IgD-negative memory B cell (primary cell): ENCODE results near the gene SPTBN1. TPM values are rescaled to one million over a fixed set of nuclear protein-coding genes. Genes with fewer than 3 reads are reported as not detected.

Experiments used
- H3K27ac Mint-ChIP-seq, 3 donors: one replicate each; pipeline ENCODE4 v1.8.0; 2020 to 2022; ENCODE audit warnings: mild to moderate bottlenecking in 3 of 3, mixed read lengths in 3 of 3, moderate library complexity in 1 of 3
- H3K27me3 Mint-ChIP-seq: one replicate; pipeline ENCODE4 v1.8.0; 2021; ENCODE audit warnings: mixed read lengths
- H3K36me3 Mint-ChIP-seq: one replicate; pipeline ENCODE4 v1.8.0; 2020; ENCODE audit warnings: mild to moderate bottlenecking, mixed read lengths
- H3K4me1 Mint-ChIP-seq, 3 donors: one replicate each; pipeline ENCODE4 v1.8.0; 2020 to 2022; ENCODE audit warnings: mixed read lengths in 3 of 3, mild to moderate bottlenecking in 1 of 3
- H3K4me3 Mint-ChIP-seq, 4 donors: one replicate each; pipeline ENCODE4 v1.8.0; 2020 to 2022; ENCODE audit warnings: mild to moderate bottlenecking in 4 of 4, mixed read lengths in 4 of 4, moderate library complexity in 3 of 4
- H3K9me3 Mint-ChIP-seq, 3 donors: one replicate each; pipeline ENCODE4 v1.8.0; 2020 to 2021; ENCODE audit warnings: mixed read lengths in 3 of 3, mild to moderate bottlenecking in 1 of 3
- polyA plus RNA-seq: library from polyadenylated mRNA; unstranded; fragments of 300-500 nt; fragmentation: Illumina TruSeq; gene quantifications from one replicate; pipeline ENCODE4 v1.2.3, GENCODE V29; 2021

Gene SPTBN1
- 57.8 TPM for polyA plus RNA-seq

DNA sequence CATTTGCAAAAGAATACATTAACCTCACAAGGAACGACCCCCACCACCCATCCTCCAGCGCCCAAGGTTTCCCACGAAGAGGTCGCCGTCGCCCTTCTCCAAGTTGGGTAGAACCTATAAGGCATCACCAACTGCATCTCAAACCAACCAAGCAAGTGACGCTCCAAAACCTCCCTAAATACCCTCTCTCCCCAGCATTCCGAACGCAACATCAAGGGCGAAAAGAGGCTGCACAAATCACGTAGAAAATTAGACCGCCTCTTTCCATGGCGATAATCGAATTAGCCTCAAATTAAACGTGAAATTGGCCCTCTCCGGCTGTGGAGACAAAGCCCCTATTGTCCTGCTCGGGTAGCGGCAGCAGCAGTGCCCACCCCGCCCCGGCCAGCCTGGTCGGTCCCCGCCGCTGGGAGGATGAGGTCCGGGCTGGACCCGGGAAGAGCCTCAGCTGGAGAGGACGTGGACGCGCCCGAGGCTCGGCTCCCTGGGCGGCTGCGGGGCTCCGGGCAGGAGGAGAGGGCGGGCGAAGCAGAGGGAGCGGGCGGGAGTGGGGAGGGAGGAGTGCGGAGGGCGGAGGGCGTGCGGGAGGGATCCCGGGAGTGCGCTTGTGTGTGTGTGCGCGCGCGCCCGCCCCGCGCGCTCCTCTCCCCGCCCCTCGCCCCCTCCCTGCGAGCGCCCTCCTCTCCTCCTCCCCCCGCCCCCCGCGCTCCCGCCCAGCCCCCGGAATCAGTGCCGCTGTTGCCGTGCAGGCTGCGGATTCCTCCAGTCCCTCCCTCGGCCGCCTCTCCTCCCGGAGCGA lies at the start of gene SPTBN1:
Gene SPTBN1, plus strand, starts transcription at position 765 of the 799 bp plus-strand sequence. CDS start 70,092 bp downstream, outside the sequence.
- Mint-ChIP-seq H3K9me3 (no peaks in the 10 kb centered on the region), H3K4me3 (peak within 1 kb of the TSS; percentile 89 to 93 (median 92)), H3K27me3 (peaks cover 38% of the 10 kb centered on the region), H3K4me1 (peaks cover 10 to 16% (median 15%) of the 10 kb centered on the region in 3 donors), H3K36me3 (no peaks in the 10 kb centered on the region), H3K27ac (peak within 1 kb of the TSS in 2 of 3 donors; percentile 31 to 39)

GRCh38 chr2:54407693-54408092 lies 48.4 kb upstream of the SPTBN1 start:
- no peaks in the 10 kb centered on the region for H3K9me3 Mint-ChIP-seq
- no peak overlapping the region for H3K27ac Mint-ChIP-seq
- peaks cover 2 to 4% (median 4%) of the 10 kb centered on the region in 3 donors for H3K4me1 Mint-ChIP-seq
- peaks cover 32% of the 10 kb centered on the region for H3K27me3 Mint-ChIP-seq
- no peak overlapping the region for H3K4me3 Mint-ChIP-seq
- H3K36me3 Mint-ChIP-seq = no peaks in the 10 kb centered on the region

DNA sequence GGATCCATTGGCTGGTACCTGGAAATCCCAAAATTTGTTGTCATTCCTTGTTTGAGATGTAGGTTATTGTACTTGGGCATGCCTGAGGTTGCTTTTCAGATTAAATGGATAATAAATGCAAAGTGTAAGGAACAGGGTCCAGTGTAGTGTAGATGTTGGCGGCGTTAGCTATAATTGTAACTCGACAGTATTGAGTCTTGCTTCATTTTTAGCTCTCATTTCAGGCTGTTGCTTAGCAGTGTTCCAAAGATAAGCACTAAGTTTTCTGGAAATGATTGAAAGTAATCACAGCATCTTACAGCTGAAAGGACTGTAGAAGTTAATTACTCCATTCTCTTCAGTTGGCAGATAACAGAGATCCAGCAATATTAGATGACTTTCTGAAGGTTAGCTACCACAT lies 47.8 kb upstream of the SPTBN1 start:
- peaks cover 32% of the 10 kb centered on the region for H3K27me3 Mint-ChIP-seq
- peaks cover 2 to 4% (median 4%) of the 10 kb centered on the region in 3 donors for H3K4me1 Mint-ChIP-seq
- no peaks in the 10 kb centered on the region for H3K9me3 Mint-ChIP-seq
- no peak overlapping the region for H3K4me3 Mint-ChIP-seq
- no peak overlapping the region for H3K27ac Mint-ChIP-seq
- no peaks in the 10 kb centered on the region for H3K36me3 Mint-ChIP-seq

DNA sequence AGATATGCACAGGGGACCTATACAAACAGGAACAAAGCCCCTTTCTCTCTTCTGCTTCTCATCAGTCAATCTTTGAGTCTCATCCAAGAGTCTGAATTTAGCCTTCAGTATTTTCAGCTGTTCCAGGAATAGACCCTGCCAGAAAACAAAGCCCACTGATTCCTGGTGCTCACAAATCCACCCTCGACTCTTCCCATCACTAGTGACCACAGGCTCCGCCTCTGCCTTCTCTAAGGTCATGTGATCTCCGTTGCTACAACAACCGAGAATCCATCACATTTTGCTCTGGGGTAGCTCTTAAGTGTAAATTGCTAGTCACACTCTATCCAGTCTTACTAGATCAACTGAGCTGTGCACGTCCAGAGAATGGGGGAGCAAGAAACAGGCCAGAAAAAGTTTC lies 46.4 kb upstream of the SPTBN1 start:
- H3K27ac Mint-ChIP-seq = no peak overlapping the region
- no peaks in the 10 kb centered on the region for H3K9me3 Mint-ChIP-seq
- no peaks in the 10 kb centered on the region for H3K4me1 Mint-ChIP-seq
- peaks cover 28% of the 10 kb centered on the region for H3K27me3 Mint-ChIP-seq
- H3K36me3 Mint-ChIP-seq = no peaks in the 10 kb centered on the region
- no peak overlapping the region for H3K4me3 Mint-ChIP-seq

GRCh38 chr2:54411801-54412354 lies 44.2 kb upstream of the SPTBN1 start:
- no peaks in the 10 kb centered on the region for H3K9me3 Mint-ChIP-seq
- H3K27ac Mint-ChIP-seq = no peak overlapping the region
- no peaks in the 10 kb centered on the region for H3K4me1 Mint-ChIP-seq
- H3K36me3 Mint-ChIP-seq = no peaks in the 10 kb centered on the region
- H3K4me3 Mint-ChIP-seq = no peak overlapping the region
- peaks cover 24% of the 10 kb centered on the region for H3K27me3 Mint-ChIP-seq

GRCh38 chr2:54416166-54416813 lies 39.8 kb upstream of the SPTBN1 start:
- Mint-ChIP-seq H3K4me3 (no peak overlapping the region), H3K27me3 (peaks cover 6% of the 10 kb centered on the region), H3K9me3 (no peaks in the 10 kb centered on the region), H3K4me1 (no peaks in the 10 kb centered on the region), H3K36me3 (peaks cover 4% of the 10 kb centered on the region), H3K27ac (peak overlapping the region in 1 of 3 donors; percentile 71)

DNA sequence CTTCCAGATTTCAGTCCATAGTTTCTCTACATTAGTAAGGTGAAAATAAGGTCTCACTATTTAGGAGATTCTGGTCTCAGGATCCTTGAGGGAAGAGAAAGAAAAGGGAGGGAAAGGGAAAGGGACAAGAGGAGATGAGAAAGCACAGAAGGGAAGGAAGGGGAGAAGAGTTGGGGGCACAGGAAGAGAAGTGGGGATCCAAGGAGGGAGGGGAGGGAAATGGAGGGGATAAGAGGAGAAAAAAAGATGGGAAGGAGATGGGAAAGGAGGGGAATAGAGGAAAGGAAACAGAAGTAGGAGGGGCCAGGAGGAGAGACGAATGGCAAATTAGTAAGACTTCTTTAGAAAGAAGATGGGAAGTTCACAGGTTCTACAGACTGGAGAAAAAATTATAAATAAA lies 39.2 kb upstream of the SPTBN1 start:
- peaks cover 5% of the 10 kb centered on the region for H3K27me3 Mint-ChIP-seq
- no peak overlapping the region for H3K27ac Mint-ChIP-seq
- H3K4me3 Mint-ChIP-seq = no peak overlapping the region
- H3K4me1 Mint-ChIP-seq = peaks cover 0 to 3% (median 0%) of the 10 kb centered on the region in 3 donors
- H3K9me3 Mint-ChIP-seq = peaks cover 0 to 1% (median 0%) of the 10 kb centered on the region in 3 donors
- peaks cover 4% of the 10 kb centered on the region for H3K36me3 Mint-ChIP-seq

- Mint-ChIP-seq H3K4me1 (peaks cover 0 to 4% (median 0%) of the 10 kb centered on the region in 3 donors), H3K27ac (no peak overlapping the region), H3K27me3 (peaks cover 5% of the 10 kb centered on the region), H3K36me3 (peaks cover 4% of the 10 kb centered on the region), H3K9me3 (peaks cover 0 to 2% (median 1%) of the 10 kb centered on the region in 3 donors), H3K4me3 (no peak overlapping the region)
Observed at GRCh38 chr2:54417577-54417976, 38.5 kb upstream of the SPTBN1 start.

- Mint-ChIP-seq H3K27me3 (peaks cover 5% of the 10 kb centered on the region), H3K36me3 (peaks cover 6% of the 10 kb centered on the region), H3K27ac (no peak overlapping the region), H3K9me3 (peaks cover 0 to 6% (median 1%) of the 10 kb centered on the region in 3 donors), H3K4me3 (no peak overlapping the region), H3K4me1 (peaks cover 0 to 6% (median 0%) of the 10 kb centered on the region in 3 donors)
Observed at GRCh38 chr2:54419388-54419787, 36.7 kb upstream of the SPTBN1 start.

GRCh38 chr2:54419855-54420523 lies 36.1 kb upstream of the SPTBN1 start:
- Mint-ChIP-seq H3K27me3 (peaks cover 5% of the 10 kb centered on the region), H3K9me3 (peaks cover 0 to 6% (median 1%) of the 10 kb centered on the region in 3 donors), H3K27ac (no peak overlapping the region), H3K36me3 (peaks cover 6% of the 10 kb centered on the region), H3K4me3 (no peak overlapping the region), H3K4me1 (peaks cover 0 to 6% (median 0%) of the 10 kb centered on the region in 3 donors)

DNA sequence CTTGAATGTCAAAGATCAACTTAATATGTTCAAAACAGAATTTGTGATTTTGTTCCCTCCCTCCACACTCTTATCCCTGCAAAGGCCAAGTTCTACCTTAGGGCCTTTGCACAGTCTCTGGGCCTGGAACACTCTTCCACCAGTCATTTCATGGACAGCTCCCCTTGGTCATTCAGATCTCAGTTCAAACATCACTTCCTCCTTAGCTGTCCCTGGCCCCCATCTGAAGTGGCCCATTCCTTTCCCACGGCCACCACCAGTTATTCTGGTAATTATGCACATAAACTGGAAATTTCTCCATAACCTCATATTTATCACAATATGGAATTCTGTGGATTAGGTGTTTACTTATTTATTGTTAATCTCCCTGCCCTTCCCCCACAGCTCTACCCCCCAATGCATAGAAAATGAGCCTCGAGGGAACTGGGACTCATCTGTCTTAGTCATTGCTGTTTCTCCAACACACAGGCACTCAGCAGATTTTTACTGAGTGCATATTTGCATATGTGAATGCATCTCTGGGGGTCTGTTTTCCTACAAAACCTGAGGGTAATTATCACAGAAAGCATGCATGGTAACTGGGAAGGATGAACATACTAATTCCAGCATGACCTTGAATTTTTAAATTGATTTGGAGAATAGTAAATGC lies 35.5 kb upstream of the SPTBN1 start:
- H3K36me3 Mint-ChIP-seq = peaks cover 6% of the 10 kb centered on the region
- H3K4me1 Mint-ChIP-seq = peaks cover 0 to 6% (median 0%) of the 10 kb centered on the region in 3 donors
- peaks cover 0 to 6% (median 1%) of the 10 kb centered on the region in 3 donors for H3K9me3 Mint-ChIP-seq
- H3K27ac Mint-ChIP-seq = no peak overlapping the region
- H3K27me3 Mint-ChIP-seq = peaks cover 5% of the 10 kb centered on the region
- H3K4me3 Mint-ChIP-seq = no peak overlapping the region

- H3K27me3 Mint-ChIP-seq = peaks cover 5% of the 10 kb centered on the region
- H3K4me1 Mint-ChIP-seq = peaks cover 0 to 6% (median 0%) of the 10 kb centered on the region in 3 donors
- peaks cover 6% of the 10 kb centered on the region for H3K36me3 Mint-ChIP-seq
- H3K9me3 Mint-ChIP-seq = peaks cover 0 to 6% (median 1%) of the 10 kb centered on the region in 3 donors
- H3K4me3 Mint-ChIP-seq = peak overlapping the region in 3 of 4 donors; percentile 12 to 78 (median 56)
- H3K27ac Mint-ChIP-seq = no peak overlapping the region
Observed at GRCh38 chr2:54422072-54422581, 34.0 kb upstream of the SPTBN1 start.

- H3K27ac Mint-ChIP-seq = no peak overlapping the region
- H3K4me1 Mint-ChIP-seq = peaks cover 0 to 6% (median 0%) of the 10 kb centered on the region in 3 donors
- no peak overlapping the region for H3K4me3 Mint-ChIP-seq
- H3K27me3 Mint-ChIP-seq = peaks cover 5% of the 10 kb centered on the region
- peaks cover 0 to 6% (median 1%) of the 10 kb centered on the region in 3 donors for H3K9me3 Mint-ChIP-seq
- peaks cover 6% of the 10 kb centered on the region for H3K36me3 Mint-ChIP-seq
Observed at GRCh38 chr2:54423213-54423612, 32.9 kb upstream of the SPTBN1 start.

DNA sequence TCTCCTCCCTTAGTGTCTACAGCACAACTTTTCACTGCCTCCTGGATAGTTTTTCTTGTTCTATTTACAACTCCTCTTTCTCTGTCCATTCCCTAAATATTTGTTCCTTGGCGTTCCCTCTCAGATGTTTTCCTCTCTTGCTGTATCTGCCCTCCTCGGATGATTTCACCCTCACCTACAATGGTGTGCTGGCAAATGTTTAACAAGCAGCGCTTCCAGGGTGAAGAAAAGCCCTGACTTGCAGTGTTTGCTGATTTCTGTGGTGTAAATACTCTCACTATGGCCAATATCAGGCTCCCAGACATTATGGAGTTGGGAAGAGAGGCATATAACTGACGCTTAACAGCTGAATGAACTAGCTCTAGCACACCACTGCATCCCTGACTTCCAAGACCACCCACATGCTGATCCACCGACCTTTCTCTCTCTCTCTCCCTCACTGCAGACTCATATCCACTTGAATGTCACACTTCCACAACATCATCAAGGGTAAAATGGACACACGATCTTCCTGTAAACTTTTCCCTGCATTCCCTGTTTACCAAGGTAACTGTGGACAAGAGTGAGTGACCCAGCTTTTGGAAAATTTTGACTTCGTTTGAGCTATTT lies 31.5 kb upstream of the SPTBN1 start:
- Mint-ChIP-seq H3K4me1 (peaks cover 0 to 6% (median 0%) of the 10 kb centered on the region in 3 donors), H3K4me3 (no peak overlapping the region), H3K27ac (no peak overlapping the region), H3K9me3 (peaks cover 0 to 6% (median 1%) of the 10 kb centered on the region in 3 donors), H3K36me3 (peaks cover 4% of the 10 kb centered on the region), H3K27me3 (peaks cover 5% of the 10 kb centered on the region)
